ENCODE measurements around the gene SERPINB10.

DNA sequence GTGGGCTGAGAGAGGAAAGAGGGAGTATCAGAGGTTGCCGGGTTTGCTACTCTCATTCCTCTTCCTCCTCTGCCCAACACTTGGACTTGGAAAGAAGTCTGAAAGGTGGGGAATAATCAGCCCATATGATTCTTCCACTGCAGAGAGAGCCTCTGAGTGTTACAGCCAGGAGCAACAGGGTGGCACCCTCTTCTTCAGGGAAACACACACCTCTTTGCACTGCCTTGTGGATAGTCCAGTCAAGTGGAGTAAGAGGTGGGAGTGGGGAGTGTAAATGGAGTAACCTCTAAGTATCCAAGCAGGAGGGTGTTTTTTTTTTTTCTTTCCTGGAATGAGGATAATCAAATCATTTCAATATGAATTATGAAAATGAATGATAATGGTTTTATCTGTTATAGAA is 53.1 kb downstream of the SERPINB10 start:
- TF ChIP-seq, protein P1, sequence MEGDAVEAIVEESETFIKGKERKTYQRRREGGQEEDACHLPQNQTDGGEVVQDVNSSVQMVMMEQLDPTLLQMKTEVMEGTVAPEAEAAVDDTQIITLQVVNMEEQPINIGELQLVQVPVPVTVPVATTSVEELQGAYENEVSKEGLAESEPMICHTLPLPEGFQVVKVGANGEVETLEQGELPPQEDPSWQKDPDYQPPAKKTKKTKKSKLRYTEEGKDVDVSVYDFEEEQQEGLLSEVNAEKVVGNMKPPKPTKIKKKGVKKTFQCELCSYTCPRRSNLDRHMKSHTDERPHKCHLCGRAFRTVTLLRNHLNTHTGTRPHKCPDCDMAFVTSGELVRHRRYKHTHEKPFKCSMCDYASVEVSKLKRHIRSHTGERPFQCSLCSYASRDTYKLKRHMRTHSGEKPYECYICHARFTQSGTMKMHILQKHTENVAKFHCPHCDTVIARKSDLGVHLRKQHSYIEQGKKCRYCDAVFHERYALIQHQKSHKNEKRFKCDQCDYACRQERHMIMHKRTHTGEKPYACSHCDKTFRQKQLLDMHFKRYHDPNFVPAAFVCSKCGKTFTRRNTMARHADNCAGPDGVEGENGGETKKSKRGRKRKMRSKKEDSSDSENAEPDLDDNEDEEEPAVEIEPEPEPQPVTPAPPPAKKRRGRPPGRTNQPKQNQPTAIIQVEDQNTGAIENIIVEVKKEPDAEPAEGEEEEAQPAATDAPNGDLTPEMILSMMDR (IDR thresholded peaks at IDR 0.05; ENCODE audit: low read length), result no peak
- TF ChIP-seq EZH2 (optimal IDR thresholded peaks at IDR 0.05; ENCODE audit: low read depth, low read length), result no peak
